ENCODE results near the gene ETV6.

ETV6 gene

DNA sequence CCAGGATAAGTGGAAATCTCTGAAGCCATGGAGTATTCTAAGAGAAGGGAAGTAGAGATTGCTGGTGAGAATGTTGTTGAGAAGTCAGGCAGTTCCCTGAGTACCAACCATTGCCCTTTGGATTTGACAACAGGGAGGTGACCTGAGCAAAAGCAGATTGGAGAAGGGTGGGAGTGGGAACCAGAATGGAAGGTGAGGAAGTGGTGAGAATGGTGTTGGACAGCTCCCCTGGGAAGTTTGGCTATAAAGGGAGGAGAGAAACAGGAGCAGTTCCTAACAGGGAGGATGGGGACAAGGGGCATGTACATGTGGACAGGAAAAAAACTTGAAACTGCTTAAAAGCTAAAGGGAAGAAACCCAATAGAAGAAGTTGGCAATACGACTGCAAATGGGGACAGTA lies 198.1 kb downstream of the ETV6 start:
- Mint-ChIP-seq H3K36me3 (ENCODE audit: low read depth) (peaks cover 54% of the 10 kb centered on the region), H3K4me3 (no peak overlapping the region), H3K27ac (no peak overlapping the region), H3K27me3 (no peaks in the 10 kb centered on the region), H3K4me1 (ENCODE audit: low read depth) (no peaks in the 10 kb centered on the region), H3K9me3 (no peaks in the 10 kb centered on the region)

DNA sequence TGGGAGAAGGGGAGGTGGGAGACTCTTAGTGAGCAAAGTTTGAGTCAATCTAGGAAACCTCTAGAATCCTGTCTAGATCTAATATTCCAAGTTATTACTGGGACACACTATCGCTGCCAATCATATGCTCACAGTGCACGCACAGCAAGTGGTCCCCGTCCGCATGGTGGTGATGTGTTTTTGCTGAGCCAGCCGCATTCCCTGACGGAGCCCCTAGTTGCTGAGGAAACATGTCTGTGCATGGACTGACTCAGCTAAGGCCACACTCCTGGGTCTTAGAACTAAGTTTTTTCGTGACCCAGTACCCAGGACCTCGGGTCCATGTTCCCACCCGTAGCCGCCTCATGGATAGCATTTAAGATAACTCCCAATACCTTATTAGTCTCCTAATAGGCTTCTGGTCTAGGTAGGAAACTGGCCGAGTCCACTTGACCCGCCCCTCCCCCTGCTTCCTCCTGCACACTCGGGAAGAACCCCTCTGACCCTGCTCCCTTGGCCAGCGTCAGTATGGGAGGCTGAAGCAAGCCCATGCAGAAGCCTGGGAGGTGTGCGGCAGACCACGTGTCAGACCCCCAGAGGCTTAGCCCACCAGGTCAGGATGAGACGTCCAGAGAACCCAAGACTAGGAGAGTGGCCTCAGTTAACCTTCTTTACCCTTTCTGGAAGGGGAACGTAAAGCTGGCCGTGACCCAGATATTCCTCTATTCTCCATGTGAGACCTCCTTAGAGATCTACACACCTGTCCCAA lies 200.5 kb downstream of the ETV6 start:
- Mint-ChIP-seq H3K27ac (no peak overlapping the region), H3K4me1 (ENCODE audit: low read depth) (peaks cover 12% of the 10 kb centered on the region), H3K4me3 (no peak overlapping the region), H3K9me3 (no peaks in the 10 kb centered on the region), H3K36me3 (ENCODE audit: low read depth) (peaks cover 60% of the 10 kb centered on the region), H3K27me3 (no peaks in the 10 kb centered on the region)

DNA sequence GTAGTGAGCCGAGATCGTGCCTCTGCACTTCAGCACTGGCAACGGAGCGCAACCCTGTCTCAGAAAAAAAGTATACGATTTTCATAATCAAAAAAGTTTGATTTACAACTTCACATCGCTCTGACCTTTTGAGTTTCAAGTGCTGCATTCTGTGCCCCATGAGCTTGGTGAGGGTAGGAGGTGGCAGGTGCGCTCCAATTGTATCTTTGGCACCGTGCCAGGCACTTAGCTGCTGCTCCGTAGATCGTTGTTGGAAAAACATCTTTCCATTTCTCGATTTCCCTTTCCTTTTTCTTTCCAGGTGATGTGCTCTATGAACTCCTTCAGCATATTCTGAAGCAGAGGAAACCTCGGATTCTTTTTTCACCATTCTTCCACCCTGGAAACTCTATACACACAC lies 203.7 kb downstream of the ETV6 start:
- H3K27me3 Mint-ChIP-seq: no peaks in the 10 kb centered on the region
- peaks cover 23% of the 10 kb centered on the region for H3K4me1 Mint-ChIP-seq (ENCODE audit: low read depth)
- H3K36me3 Mint-ChIP-seq (ENCODE audit: low read depth): peaks cover 58% of the 10 kb centered on the region
- no peaks in the 10 kb centered on the region for H3K9me3 Mint-ChIP-seq
- no peak overlapping the region for H3K4me3 Mint-ChIP-seq
- H3K27ac Mint-ChIP-seq: no peak overlapping the region

DNA sequence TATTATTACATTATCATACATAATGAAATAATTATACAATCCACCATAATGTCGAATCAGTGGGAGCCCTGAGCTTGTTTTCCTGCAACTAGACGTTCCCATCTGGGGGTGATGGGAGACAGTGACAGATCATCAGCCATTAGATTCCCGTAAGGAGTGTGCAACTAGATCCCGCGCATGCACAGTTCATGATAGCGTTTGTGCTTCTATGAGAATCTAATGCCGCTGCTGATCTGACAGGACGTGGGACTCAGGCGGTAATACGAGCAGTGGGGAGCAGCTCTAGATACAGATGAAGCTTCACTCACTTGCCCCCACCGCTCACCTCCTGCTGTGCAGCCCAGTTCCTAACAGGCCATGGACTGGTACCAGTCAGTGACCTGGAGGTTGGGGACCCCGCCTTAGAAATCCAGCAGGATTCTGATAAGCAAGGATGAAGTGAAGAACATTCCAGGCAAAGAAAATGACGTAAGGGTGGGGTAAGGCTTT lies 204.6 kb downstream of the ETV6 start:
- H3K4me3 Mint-ChIP-seq: no peak overlapping the region
- no peak overlapping the region for H3K27ac Mint-ChIP-seq
- H3K4me1 Mint-ChIP-seq (ENCODE audit: low read depth): peaks cover 23% of the 10 kb centered on the region
- no peaks in the 10 kb centered on the region for H3K27me3 Mint-ChIP-seq
- H3K9me3 Mint-ChIP-seq: no peaks in the 10 kb centered on the region
- H3K36me3 Mint-ChIP-seq (ENCODE audit: low read depth): peaks cover 63% of the 10 kb centered on the region

DNA sequence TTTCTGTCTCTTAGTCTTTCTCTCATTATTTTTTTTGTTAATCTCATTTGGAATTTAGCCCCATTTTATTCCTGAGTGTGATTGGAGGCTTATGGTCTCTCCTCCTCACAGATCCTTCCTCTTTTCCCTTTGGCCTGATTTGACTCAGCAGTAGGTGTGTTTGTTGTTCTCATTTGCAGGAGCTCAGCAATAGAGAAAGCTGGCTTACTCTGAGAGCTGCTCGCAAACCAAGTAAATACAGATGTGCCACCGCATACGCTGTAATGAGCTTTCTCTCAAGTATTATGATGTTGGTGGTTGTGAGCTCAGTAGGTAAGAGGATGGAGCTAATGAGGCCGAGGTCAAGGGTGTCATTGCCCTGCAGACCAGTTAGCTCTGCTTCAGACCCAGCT lies 206.5 kb downstream of the ETV6 start:
- Mint-ChIP-seq H3K9me3 (no peaks in the 10 kb centered on the region), H3K36me3 (ENCODE audit: low read depth) (peaks cover 67% of the 10 kb centered on the region), H3K27me3 (no peaks in the 10 kb centered on the region), H3K4me1 (ENCODE audit: low read depth) (peaks cover 39% of the 10 kb centered on the region), H3K4me3 (no peak overlapping the region), H3K27ac (no peak overlapping the region)

DNA sequence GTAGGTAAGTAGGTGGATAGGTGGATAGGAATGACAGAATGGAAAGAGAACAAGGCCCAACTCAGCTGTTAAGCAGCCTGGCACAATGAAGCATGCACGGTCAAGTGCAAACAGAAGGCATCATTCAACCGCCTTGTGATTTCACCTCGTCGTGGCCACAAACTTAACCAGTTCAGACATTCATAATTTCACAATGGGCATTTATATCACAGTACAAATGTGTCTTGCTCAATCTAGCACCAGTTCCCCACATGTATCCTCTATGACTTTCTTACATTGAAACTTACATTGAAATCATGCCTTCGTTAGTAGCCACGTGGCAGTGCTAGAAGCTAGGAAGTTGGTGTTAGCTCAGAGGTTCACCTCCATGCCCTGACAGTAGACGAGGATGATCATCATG lies 207.5 kb downstream of the ETV6 start:
- Mint-ChIP-seq H3K4me1 (ENCODE audit: low read depth) (peaks cover 39% of the 10 kb centered on the region), H3K27me3 (no peaks in the 10 kb centered on the region), H3K9me3 (no peaks in the 10 kb centered on the region), H3K36me3 (ENCODE audit: low read depth) (peaks cover 70% of the 10 kb centered on the region), H3K27ac (no peak overlapping the region), H3K4me3 (no peak overlapping the region)

DNA sequence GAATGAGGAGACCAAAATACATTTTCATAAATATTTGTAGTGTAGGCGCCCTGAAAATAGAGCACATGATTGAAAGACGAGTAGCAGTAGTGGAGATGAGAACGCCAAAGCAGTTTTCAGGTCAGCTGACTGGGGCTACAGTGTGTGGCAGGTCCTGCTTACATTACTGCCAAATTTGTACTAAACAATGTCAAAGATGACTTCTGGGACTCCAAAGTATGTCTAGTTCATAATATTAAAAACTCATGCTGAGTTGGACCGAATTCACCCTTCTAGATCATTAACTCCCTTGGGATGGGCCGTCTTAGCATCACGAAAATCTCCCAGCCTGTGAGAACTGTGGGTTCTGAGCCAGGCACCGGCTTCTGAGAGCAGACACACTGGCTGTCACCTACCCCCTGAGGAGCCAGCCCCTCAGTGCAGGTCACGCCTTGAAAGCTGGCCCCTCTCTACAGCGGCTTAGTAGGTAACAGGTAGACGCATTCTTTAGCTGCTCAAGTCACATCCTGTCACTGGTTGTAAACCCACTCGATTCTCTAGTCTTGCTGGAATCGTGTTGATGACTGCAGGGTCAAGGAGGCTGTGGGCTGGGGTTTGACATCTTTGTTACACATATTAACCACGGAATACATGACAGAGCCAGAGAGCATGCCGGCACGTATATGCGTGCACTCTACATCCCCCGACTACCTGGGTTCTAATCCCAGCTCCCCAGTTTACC lies 210.4 kb downstream of the ETV6 start:
- H3K9me3 Mint-ChIP-seq: no peaks in the 10 kb centered on the region
- peaks cover 79% of the 10 kb centered on the region for H3K36me3 Mint-ChIP-seq (ENCODE audit: low read depth)
- H3K4me1 Mint-ChIP-seq (ENCODE audit: low read depth): peaks cover 46% of the 10 kb centered on the region
- peak overlapping the region; percentile 12 for H3K27ac Mint-ChIP-seq
- no peak overlapping the region for H3K4me3 Mint-ChIP-seq
- H3K27me3 Mint-ChIP-seq: no peaks in the 10 kb centered on the region

DNA sequence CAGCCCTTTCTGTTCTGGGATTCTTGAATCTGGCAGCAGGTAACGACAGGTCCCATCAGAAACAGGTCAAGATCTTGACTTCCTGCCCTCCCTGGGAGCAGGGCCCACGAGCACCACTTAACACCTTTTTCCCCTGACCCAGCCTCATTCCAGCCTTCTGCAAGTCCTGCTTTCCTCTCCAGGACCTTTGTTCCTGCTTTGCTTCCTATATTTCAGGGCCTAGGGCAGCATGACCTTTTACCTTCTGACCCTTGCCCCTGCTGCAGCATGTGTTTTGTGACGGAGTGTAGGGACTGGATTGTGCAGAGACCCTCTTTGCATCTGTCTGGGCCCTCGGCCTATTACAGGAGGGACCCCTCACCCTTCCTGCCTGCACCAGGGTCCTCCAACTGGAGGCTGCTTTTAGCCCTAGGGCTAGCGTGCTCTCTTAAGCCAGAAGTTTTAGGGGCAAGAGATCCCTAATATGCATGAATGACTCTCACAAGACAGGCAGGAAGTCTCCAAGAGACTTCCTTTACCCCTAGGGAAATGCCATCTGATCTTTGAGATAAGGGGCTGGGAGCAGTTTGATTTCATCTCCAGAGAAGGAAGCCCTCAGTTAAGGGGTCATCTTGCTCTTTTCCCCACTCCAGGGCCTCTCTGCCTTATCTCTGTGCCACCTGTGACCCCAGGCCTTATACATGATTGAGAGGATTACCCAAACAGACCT lies 211.8 kb downstream of the ETV6 start:
- Mint-ChIP-seq H3K27ac (no peak overlapping the region), H3K36me3 (ENCODE audit: low read depth) (peaks cover 84% of the 10 kb centered on the region), H3K4me3 (no peak overlapping the region), H3K9me3 (peaks cover 8% of the 10 kb centered on the region), H3K4me1 (ENCODE audit: low read depth) (peaks cover 35% of the 10 kb centered on the region), H3K27me3 (no peaks in the 10 kb centered on the region)

DNA sequence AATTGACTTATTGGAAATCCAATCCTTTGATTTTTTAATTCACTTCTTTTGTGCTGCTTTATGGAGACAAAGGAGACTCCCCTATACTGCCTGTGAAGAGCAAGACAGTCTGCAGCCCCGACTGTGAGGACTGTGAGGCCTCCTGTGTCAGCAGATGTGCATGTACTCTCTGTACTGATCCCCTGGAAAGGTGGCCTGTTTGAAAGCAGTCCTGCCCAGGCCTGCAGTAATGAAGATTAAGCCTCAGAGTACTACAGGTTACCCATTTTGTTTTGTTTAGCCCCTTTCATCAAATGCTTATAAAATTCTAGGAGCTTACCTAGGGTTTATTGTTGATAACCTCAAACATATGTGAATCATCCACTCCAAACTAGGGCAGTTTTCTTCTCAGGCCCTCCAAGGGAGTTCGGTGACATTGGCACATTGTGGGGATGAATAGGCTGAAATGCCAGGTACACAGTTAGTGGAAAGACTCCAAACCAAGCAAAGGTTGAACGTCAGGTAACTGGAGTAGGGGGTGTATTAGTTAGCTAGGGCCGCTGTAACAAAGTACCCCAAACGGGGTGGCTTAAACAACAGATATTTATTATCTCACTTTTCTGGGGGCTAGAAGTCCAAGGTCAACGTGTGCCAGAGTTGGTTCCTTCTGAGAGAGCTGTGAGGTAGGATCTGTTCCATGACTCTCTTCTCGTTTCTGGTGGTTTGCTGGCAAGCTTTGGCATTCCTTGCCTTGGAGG lies 212.6 kb downstream of the ETV6 start:
- Mint-ChIP-seq H3K4me1 (ENCODE audit: low read depth) (peaks cover 35% of the 10 kb centered on the region), H3K36me3 (ENCODE audit: low read depth) (peaks cover 84% of the 10 kb centered on the region), H3K27ac (no peak overlapping the region), H3K4me3 (no peak overlapping the region), H3K9me3 (peaks cover 15% of the 10 kb centered on the region), H3K27me3 (no peaks in the 10 kb centered on the region)

DNA sequence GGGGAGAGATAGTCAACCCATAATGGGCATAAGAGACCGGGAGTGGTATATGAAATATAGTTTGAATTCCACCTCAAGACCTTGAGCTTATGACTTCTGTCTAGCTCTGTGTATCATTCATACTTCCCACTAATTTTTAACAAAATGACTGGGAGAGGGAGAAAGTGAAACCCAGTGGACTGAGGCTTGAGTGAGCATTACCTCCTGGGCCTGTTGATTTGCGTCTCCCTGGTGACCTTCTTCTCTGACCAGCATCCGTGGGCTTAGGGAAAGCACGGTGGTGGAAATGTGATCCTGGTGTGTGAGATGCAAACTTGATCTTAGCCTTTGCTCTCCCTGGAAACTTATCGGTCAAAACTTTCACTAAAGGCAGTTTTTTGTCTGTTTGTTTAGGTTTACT lies 213.3 kb downstream of the ETV6 start:
- H3K27me3 Mint-ChIP-seq: no peaks in the 10 kb centered on the region
- H3K4me1 Mint-ChIP-seq (ENCODE audit: low read depth): peaks cover 36% of the 10 kb centered on the region
- H3K36me3 Mint-ChIP-seq (ENCODE audit: low read depth): peaks cover 83% of the 10 kb centered on the region
- no peak overlapping the region for H3K4me3 Mint-ChIP-seq
- H3K27ac Mint-ChIP-seq: no peak overlapping the region
- peaks cover 16% of the 10 kb centered on the region for H3K9me3 Mint-ChIP-seq

DNA sequence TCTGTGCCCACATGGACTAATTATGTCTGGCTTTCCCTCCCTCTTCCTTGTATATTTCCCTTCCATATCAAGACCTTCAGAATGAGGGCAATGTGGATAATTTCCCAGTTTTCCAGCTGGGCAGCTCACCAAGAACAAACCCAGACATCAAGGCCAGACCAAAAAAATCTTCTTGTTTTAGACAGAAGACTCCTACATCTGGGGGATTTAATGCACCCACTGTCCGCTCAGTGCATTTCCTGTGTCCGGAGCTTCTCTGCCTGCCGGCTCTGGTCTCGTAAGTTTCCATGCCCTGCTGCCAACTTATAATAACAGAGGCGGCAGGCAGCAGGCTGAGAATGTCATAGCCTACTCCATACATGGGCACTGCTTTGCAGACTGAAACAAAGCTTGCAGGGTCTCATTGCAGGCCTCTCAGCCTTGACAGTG lies 214.0 kb downstream of the ETV6 start:
- Mint-ChIP-seq H3K27me3 (no peaks in the 10 kb centered on the region), H3K27ac (peak overlapping the region; percentile 53), H3K4me3 (no peak overlapping the region), H3K9me3 (peaks cover 16% of the 10 kb centered on the region), H3K36me3 (ENCODE audit: low read depth) (peaks cover 82% of the 10 kb centered on the region), H3K4me1 (ENCODE audit: low read depth) (peaks cover 41% of the 10 kb centered on the region)

DNA sequence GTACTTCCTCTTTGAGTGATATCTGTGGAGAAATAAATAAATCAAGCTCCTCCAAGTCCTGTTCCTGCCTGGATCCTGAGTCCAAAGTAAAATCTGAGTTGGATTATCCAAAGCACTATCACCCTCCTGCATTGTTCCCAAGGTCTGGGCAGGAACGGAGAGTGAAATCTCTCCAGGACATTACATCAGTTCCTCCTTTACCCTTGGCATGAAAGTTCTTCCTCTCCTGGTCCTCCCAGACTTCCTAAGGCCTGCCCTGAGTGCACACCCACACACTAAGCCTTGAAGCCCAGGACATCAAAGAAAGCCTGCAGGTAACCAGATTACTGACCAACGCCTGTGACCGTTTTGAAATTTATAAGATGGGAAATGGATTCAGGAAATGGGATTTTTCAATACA lies 214.5 kb downstream of the ETV6 start:
- Mint-ChIP-seq H3K27me3 (no peaks in the 10 kb centered on the region), H3K9me3 (peaks cover 16% of the 10 kb centered on the region), H3K4me3 (no peak overlapping the region), H3K4me1 (ENCODE audit: low read depth) (peaks cover 41% of the 10 kb centered on the region), H3K36me3 (ENCODE audit: low read depth) (peaks cover 78% of the 10 kb centered on the region), H3K27ac (no peak overlapping the region)

DNA sequence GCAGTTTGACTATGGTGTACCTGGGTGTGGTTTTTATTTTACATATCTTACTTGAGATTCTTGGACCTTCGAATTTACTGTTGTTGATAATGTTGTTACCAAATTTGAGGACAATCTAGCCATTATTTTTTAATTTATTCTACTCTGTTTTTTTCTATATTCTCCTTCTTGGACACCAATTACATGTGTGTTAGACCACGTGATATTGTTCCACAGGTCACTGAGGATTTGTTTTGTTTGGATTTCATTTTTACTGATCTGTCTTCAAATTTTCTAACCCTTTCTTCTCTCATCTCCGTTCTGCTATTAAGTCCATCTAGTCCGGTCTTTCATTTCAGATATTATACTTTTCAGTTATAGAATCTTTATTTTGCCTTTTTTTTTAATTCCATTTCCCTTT lies 216.3 kb downstream of the ETV6 start:
- Mint-ChIP-seq H3K27ac (no peak overlapping the region), H3K27me3 (no peaks in the 10 kb centered on the region), H3K4me1 (ENCODE audit: low read depth) (peaks cover 26% of the 10 kb centered on the region), H3K9me3 (peaks cover 16% of the 10 kb centered on the region), H3K36me3 (ENCODE audit: low read depth) (peaks cover 81% of the 10 kb centered on the region), H3K4me3 (no peak overlapping the region)

DNA sequence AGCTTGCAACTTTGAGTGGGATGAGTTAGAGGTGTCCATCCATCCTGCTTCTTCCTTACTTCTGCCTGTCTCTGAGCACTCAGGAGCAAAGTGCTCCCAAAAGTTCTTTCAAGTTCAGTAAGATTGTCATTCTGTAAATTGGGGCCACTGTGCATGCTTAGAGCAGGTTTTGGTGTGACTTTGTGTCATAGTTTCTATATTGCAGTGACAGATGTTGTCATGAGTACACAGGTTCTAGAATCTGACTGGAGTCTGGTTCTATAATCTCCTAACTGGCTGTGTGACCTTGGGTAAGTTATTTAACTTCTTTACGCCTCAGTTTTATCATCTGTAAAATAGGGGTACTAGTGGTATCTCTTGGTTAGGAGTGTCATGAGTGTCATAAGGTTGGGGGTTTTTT lies 218.6 kb downstream of the ETV6 start:
- Mint-ChIP-seq H3K4me3 (no peak overlapping the region), H3K27me3 (no peaks in the 10 kb centered on the region), H3K27ac (no peak overlapping the region), H3K36me3 (ENCODE audit: low read depth) (peaks cover 79% of the 10 kb centered on the region), H3K9me3 (peaks cover 16% of the 10 kb centered on the region), H3K4me1 (ENCODE audit: low read depth) (peaks cover 14% of the 10 kb centered on the region)
